ENCODE measurements around the gene RMC1.
"Not testable (repeated sequence)": the region's sequence is repeated elsewhere in the genome, so short reads cannot be mapped to it uniquely, and the experiment has no call there.

The RMC1 gene
- total RNA-seq: 65.9 to 69.5 reads per million in 2 experiments

DNA sequence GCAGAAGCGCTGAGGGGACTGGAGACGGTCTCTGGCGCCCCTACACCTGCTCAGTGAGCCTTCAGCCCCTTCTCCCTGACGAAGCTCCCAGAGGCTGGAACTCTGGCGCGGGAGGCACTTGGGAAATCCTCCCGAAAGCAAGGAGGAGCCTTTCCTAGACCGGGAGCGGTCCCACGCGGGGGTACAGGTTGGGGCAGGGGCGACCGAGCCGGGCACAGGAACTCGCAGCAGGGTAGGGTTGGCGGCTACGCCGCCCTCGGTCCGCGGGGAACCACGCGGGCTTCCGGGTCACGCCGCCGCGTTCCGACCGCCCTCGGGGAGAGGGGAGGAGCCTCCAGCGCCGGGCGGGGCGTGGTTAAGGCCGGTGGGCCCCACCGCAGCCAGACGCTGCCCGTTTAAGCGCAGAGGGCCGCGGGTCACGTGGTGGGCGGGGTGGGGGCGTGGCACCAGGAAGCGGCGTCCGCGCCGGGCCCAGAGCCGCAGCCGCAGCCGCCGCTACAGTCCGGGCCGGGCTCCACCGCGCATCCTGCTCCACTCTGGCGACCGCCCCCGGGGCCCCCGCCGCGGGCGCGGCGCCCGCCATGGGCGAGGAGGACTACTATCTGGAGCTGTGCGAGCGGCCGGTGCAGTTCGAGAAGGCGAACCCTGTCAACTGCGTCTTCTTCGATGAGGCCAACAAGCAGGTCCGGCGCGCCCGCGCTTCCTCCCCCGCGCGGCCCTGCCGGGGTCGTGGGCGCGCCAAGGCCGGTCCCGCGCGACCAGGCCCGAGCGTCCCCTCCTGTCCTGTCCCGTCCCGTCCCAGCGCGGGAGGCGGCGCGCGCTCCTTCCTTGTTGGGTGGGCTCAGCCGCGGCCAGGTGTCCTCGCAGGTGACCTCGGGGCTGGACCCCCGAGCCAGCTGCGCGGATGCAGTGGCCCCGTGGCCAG lies at the start of gene RMC1:
Gene RMC1 (plus strand): TSS at position 474 of the 925 bp plus-strand sequence. CDS start 108 bp downstream, at position 582.
- peak; percentile 95 for DNase-seq (ENCODE audit: low read depth)

DNA sequence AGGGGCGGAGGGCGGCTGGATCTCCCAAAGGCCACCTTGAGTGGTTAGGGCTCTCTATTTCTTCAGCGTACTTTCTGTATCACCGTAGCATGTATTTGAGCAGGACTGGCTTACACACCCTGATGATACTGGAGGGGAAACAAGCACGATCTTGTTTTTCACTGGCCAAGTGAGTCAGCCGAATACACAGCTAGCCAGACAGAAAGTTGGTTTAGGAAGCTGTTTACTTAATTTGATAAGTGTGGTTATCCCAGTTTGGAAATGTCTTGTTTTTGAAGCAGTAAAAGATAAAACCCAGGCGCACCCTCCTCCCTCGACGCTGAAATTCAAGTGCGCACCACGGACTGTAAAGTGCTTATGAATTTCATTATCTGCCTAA lies 49.6 kb upstream of the RMC1 start:
- no peak for DNase-seq (ENCODE audit: low read depth)

DNA sequence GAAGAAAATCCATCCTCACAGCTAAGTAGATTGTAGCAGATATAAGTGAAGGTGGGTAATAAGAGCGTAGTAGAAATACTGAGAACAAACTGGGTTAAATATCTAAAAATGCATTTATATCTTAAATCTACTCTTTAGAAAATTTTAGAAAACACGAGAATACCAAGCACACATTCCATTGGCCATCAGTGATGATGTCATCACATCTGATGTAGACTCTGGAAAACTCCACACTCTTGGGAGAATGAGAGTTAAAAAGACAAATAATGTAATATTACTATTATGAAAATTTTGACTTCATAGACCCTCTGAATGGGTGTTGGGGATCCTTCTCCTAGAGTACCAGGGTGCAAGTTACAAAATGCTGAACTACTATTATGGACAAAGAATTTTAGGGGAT lies 46.5 kb upstream of the RMC1 start:
- no peak for DNase-seq (ENCODE audit: low read depth)

DNA sequence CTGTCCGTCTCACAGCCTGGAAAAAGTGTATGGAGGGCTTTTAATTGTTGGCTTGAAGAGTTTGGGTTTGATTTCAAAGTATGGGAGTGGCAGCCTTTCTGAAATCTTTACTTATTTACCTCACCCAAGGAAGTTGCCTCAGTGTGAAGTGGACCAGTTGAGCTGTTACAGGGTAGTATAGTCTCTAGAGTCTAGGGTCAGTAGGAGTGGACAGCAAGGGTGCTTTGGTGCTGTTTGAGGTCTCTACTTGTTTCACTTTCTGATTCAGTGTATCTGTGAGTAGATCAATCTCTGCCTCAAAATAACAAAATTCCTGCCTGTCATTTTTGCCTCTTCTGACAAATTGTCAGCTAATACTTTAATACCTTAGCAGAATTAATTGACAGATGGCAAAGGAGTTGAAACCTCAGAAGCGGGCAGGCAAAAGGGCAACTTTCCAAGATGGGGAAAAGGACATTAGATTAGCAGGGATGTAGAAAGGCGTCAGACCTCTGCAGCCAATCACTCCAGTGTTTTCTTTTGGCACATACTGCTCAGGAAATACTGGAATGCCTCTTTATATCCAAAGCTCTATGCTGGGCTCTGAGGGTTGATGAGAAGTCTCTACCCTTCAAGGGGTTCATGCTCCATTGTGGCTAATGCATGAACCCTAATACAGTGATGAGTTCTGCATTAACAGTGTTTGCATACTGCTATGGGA lies 44.3 kb upstream of the RMC1 start:
- DNase-seq (ENCODE audit: low read depth): no peak

DNA sequence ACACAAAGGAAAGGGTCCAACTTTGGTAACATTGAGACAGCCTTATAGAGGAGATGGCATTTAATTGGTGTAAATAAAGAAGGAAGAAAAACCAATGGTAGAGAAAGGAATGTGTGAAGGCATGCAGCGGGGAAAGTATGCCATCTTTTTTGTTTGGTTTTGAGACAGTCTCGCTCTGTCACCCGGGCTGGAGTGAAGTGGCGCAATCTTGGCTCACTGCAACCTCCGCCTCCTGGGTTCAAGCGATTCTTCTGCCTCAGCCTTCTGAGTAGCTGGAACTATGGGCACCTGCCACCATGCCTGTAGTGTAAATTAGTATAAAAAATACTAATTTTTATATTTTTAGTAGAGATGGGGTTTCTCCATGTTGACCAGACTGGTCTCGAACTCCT lies 43.8 kb upstream of the RMC1 start:
- no peak for DNase-seq (ENCODE audit: low read depth)

DNA sequence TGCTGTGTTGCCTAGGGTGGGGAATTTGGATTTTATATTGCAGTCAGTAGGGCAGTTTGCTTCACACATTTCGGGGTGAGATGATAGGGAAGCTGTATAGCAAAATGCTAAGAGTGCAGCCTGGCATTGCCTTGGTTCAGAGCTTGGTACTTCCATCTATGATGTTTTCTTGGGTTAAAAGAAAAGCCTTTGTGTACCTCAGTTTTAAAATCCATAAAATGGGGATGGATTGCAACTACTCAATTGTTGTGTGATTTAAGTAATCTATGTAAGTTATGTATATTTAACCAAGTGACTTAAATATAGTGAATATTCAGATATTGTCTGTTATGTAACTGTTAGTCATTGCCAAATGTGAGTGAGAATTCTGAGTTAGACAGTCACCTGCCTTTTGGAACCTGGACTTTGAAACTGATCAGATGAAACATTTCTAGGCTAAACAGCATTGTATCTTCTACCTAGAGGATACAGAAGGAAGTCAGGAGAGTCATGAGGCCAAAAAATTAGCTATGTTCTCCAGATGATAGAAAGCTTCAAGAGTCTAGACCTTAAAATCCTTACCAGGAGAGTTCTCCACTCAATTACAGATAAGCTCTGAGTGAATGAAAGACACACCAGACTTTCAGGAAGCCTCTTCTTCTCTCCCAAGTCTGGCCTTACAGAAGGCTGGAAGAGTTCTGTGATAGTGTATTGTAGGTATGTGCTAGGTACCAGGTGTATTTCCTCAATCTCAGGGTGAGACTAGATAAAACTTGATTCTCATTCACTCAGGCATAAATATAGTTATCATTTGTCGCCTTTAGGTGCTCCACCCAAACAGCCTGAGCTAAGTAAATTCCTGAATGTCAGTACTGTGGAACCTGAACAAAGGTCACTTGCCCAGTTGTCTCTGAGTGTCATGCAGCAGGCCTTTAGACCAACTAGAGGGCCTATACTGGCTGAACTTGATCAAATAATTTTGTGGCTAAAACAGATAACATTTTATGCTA lies 42.7 kb upstream of the RMC1 start:
- no peak for DNase-seq (ENCODE audit: low read depth)

GRCh38 chr18:23462876-23463275 lies 40.4 kb upstream of the RMC1 start:
- DNase-seq (ENCODE audit: low read depth): no peak

DNA sequence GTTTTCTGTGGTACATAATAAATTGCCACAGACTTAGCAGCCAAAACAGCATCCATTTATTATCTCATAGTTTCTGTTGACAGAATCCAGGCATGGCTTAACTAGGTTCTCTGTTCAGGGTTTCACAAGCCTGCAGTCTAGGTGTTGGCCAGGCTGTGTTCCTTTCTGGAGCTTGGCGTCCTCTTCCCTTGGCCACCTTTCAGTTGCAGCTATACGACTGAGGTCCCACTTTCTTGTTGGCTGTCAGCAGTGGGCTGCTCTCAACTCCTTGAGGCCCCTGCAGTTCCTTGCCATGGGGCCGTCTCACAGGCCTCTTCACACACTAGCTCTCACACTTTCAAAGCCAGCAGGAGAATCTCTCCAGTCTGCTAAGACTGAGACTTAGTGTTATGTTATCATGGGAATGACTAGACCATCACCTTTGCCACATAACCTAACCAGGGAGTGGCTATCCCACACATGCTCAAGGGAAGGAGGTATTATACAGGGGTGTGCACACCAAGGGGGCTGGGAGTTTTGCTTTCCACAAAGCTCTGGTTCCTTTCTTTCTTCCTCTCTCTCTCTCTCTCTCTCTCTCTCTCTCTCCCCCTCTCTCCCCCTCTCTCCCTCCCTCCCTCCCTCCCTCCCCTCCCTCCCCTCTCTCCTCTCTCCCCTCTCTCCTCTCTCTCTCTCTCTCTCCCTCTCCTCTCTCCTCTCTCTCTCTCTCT lies 34.4 kb upstream of the RMC1 start:
- DNase-seq (ENCODE audit: low read depth): no peak

DNA sequence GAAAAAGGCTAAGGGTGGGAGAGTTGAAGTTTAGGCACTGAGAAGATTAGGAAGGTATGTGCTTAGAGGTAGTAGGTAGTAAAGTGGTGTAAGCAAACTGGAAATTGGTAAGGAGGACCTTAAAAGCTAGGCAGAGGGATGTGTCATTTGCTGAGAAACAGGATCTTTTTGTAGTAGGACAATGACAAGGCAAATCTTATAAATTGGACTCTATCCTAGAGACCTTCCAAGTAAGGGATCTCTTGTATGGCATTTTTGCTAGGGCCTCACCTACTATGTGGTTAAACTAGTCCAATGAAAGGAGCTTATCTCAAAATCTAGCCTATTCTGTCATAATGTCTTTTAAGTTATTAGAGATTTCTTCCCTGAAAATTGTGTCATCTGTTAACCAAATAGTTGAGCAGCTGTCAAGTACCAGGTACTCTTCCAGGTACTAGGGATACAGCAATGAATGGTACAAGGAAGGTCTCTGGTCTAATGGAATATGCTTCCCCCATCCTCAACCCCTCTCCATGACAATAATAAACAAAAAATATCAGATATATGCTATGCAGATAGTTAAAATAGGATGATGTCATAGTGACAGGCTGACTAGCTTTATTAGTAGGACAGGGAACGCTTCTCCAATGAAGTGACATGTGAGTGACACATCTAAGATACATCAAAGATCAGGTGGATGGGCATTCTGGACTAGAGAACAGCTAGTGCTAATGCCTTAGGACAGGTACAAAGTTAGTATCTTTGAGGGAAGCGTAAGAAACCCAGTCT lies 32.5 kb upstream of the RMC1 start:
- DNase-seq (ENCODE audit: low read depth): no peak

GRCh38 chr18:23471486-23471885 lies 31.8 kb upstream of the RMC1 start:
- no peak for DNase-seq (ENCODE audit: low read depth)

GRCh38 chr18:23479829-23480505 lies 23.3 kb upstream of the RMC1 start:
- DNase-seq (ENCODE audit: low read depth): no peak

- DNase-seq (ENCODE audit: low read depth): no peak
These were observed 18.6 kb upstream of the RMC1 start for GRCh38 chr18:23484561-23485182.

GRCh38 chr18:23485386-23485785 lies 17.9 kb upstream of the RMC1 start:
- DNase-seq (ENCODE audit: low read depth): no peak

GRCh38 chr18:23487738-23488570 lies 15.4 kb upstream of the RMC1 start:
- peak; percentile 16 for DNase-seq (ENCODE audit: low read depth)

DNA sequence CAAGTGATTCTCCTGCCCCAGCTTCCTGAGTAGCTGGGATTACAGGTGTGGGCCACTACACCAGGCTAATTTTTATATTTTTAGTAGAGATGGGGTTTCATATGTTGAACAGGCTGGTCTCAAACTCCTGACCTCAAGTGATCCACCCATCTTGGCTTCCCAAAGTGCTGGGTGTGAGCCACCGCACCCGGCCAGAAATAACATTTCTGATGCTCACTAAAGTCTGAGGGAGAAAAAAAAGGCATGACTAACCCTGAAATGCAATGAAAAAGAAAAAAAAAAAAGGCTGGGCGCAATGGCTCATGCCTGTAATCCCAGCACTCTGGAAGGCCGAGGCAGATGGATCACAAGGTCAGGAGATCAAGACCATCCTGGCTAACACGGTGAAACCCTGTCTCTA lies 13.7 kb upstream of the RMC1 start:
- DNase-seq (ENCODE audit: low read depth): not testable (repeated sequence)

DNA sequence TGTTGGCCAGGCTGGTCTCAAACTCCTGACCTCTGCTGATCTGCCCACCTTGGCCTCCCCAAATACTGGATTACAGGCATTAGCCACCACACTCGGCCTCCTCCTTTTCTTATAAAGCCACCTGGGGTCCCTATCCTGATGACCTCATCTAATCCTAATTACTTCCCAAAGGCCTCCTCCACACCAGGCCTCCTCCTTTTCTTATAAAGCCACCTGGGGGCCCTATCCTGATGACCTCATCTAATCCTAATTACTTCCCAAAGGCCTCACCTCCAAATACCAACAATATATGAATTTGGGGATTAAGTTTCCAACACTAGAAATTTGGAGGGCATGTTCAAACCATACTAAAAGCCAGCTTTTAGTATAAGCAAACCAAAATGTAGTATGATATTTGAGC lies 9.7 kb upstream of the RMC1 start:
- DNase-seq (ENCODE audit: low read depth): no peak

- no peak for DNase-seq (ENCODE audit: low read depth)
These were observed 8.3 kb upstream of the RMC1 start for GRCh38 chr18:23494992-23495391.

DNA sequence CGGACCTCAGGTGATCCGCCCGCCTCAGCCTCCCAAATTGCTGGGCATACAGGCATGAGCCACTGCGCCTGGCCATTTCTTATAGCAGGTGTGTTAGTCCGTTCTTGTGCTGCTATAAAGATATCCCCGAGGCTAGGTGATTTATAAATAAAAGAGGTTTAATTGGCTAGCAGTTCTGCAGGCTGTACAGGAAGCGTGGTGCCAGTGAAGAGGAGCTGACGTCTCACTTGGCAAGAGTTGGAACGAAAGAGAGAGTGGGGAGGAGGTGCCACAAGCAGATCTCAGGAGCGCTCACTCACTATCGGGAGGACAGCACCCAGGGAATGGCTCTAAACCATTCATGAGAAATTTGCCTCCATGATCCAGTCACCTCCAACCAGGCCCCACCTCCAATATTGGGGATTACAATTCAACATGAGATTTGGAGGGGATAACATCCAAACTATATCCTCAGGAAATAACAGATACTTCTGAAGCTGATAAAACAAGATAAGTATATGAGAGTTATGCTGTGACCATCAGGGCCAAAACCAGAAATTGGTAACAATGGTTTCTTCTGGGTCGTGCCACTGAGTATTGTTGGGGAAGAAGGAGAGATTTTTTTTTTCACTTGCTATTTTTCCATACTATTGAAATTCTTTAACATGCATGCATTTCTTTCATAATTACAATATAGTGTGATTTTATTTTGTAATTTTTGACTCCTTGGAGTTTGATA lies 7.4 kb upstream of the RMC1 start:
- DNase-seq (ENCODE audit: low read depth): no peak

Measured in T follicular helper cell (primary cell).